ENCODE data around the gene MRPL17.

GRCh38 chr11:6687876-6688275 lies 4.7 kb upstream of the MRPL17 start:
- TF ChIP-seq CTCF (conservative IDR thresholded peaks at IDR 0.05; ENCODE audit: low read depth, low read length), result no peak
- no peak for TF ChIP-seq EZH2 (IDR thresholded peaks at IDR 0.05; ENCODE audit: borderline replicate concordance, low read depth, low read length, poor library complexity, severe bottlenecking)

All from A673 (cell line).